SK-N-SH treated with all-trans-retinoic acid at 6 μM for 48 hours (cell line): ENCODE measurements around the gene FIGN.

Experiments used
- ATAC-seq: fragments of 200-7000 bp; cut with Tn5 transposase; 3 replicates; pipeline ENCODE4 v1.9.1; 2020; ENCODE audit warnings: mild to moderate bottlenecking, moderate library complexity
- ARNTL ChIP-seq: fragments of 450-650 bp; formaldehyde crosslinking; IDR thresholded peaks from 2 replicates; pipeline ENCODE4 v1.5.0; 2020; ENCODE audit warnings: low read depth, mild to moderate bottlenecking, moderate library complexity, borderline replicate concordance
- BACH2 ChIP-seq: fragments of 250-450 bp; sonication (Bioruptor Pico); IDR thresholded peaks from 2 replicates; pipeline ENCODE4 v1.9.0; 2021; ENCODE audit warnings: mild to moderate bottlenecking, borderline replicate concordance
- CREB5 ChIP-seq: fragments of 250-450 bp; sonication (Bioruptor Pico); IDR thresholded peaks from 2 replicates; pipeline ENCODE4 v1.5.1; 2020; ENCODE audit warnings: low read depth, mild to moderate bottlenecking, moderate library complexity
- CSDC2 ChIP-seq: fragments of 250-450 bp; sonication (Bioruptor Pico); IDR thresholded peaks from 2 replicates; pipeline ENCODE4 v1.5.0; 2020; ENCODE audit warnings: mild to moderate bottlenecking, moderate library complexity
- CSRNP3 ChIP-seq: fragments of 250-450 bp; sonication (Bioruptor Pico); IDR thresholded peaks from 2 replicates; pipeline ENCODE4 v1.5.1; 2021; ENCODE audit warnings: mild to moderate bottlenecking, moderate library complexity
- ESRRG ChIP-seq: fragments of 250-450 bp; sonication (Bioruptor Pico); IDR thresholded peaks from 2 replicates; pipeline ENCODE4 v1.6.1; 2021; ENCODE audit warnings: mild to moderate bottlenecking
- GLIS3 ChIP-seq: fragments of 250-450 bp; sonication (Bioruptor Pico); IDR thresholded peaks from 2 replicates; pipeline ENCODE4 v1.5.0; 2020; ENCODE audit warnings: mild to moderate bottlenecking, moderate library complexity
- ISL1 ChIP-seq: fragments of 250-450 bp; sonication (Bioruptor Pico); IDR thresholded peaks from 2 replicates; pipeline ENCODE4 v2.1.2; 2022; ENCODE audit warnings: mild to moderate bottlenecking, moderate library complexity
- PATZ1 ChIP-seq: fragments of 250-450 bp; sonication (Bioruptor Pico); IDR thresholded peaks from 2 replicates; pipeline ENCODE4 v1.8.0; 2020; ENCODE audit warnings: mild to moderate bottlenecking, moderate library complexity, borderline replicate concordance
- POU6F1 ChIP-seq: fragments of 250-450 bp; sonication (Bioruptor Pico); IDR thresholded peaks from 2 replicates; pipeline ENCODE4 v1.8.0; 2021; ENCODE audit warnings: low read depth, mild to moderate bottlenecking, moderate library complexity, borderline replicate concordance
- PPARA ChIP-seq: fragments of 250-450 bp; sonication (Bioruptor Pico); IDR thresholded peaks from 2 replicates; pipeline ENCODE4 v1.5.0; 2020; ENCODE audit warnings: mild to moderate bottlenecking, borderline replicate concordance
- RARB ChIP-seq: fragments of 250-450 bp; sonication (Bioruptor Pico); IDR thresholded peaks from 2 replicates; pipeline ENCODE4 v1.8.0; 2021; ENCODE audit warnings: mild to moderate bottlenecking, moderate library complexity
- SNAI2 ChIP-seq: fragments of 250-450 bp; sonication (Bioruptor Pico); IDR thresholded peaks from 2 replicates; pipeline ENCODE4 v1.5.0; 2020; ENCODE audit warnings: mild to moderate bottlenecking, moderate library complexity
- TCF4 ChIP-seq: fragments of 250-450 bp; sonication (Bioruptor Pico); IDR thresholded peaks from 2 replicates; pipeline ENCODE4 v1.8.0; 2021; ENCODE audit warnings: mild to moderate bottlenecking, moderate library complexity, borderline replicate concordance
- TSHZ2 ChIP-seq: fragments of 250-450 bp; sonication (Bioruptor Pico); IDR thresholded peaks from 2 replicates; pipeline ENCODE4 v1.5.0; 2020; ENCODE audit warnings: mild to moderate bottlenecking, moderate library complexity
- ZC3H10 ChIP-seq: fragments of 250-450 bp; sonication (Bioruptor Pico); IDR thresholded peaks from 2 replicates; pipeline ENCODE4 v1.5.1; 2021; ENCODE audit warnings: mild to moderate bottlenecking, moderate library complexity
- ZFP3 ChIP-seq: fragments of 250-450 bp; sonication (Bioruptor Pico); IDR thresholded peaks from 2 replicates; pipeline ENCODE4 v1.5.0; 2020; ENCODE audit warnings: mild to moderate bottlenecking, moderate library complexity
- ZNF70 ChIP-seq: fragments of 450-650 bp; formaldehyde crosslinking; IDR thresholded peaks from 2 replicates; pipeline ENCODE4 v1.5.0; 2020; ENCODE audit warnings: mild to moderate bottlenecking, moderate library complexity
- ZNF8 ChIP-seq: fragments of 450-650 bp; formaldehyde crosslinking; IDR thresholded peaks from 2 replicates; pipeline ENCODE4 v1.5.0; 2020; ENCODE audit warnings: mild to moderate bottlenecking, moderate library complexity

The FIGN gene

GRCh38 chr2:163552758-163553157 is 183.1 kb downstream of the FIGN start:
- no peak for ATAC-seq
- TF ChIP-seq ZC3H10 (CRISPR knock-in tag) (no peak), ESRRG (CRISPR knock-in tag) (no peak), CSDC2 (no peak), TCF4 (CRISPR knock-in tag) (no peak), PATZ1 (CRISPR knock-in tag) (no peak), ZNF8 (CRISPR knock-in tag) (no peak), CREB5 (CRISPR knock-in tag) (no peak), SNAI2 (CRISPR knock-in tag) (no peak), PPARA (CRISPR knock-in tag) (no peak), TSHZ2 (CRISPR knock-in tag) (no peak), BACH2 (CRISPR knock-in tag) (no peak), RARB (CRISPR knock-in tag) (no peak)

GRCh38 chr2:163551616-163552373 is 184.0 kb downstream of the FIGN start:
- peak; percentile 65 for ATAC-seq
- no peak for TF ChIP-seq CSDC2
- TF ChIP-seq PPARA (CRISPR knock-in tag): no peak
- no peak for TF ChIP-seq POU6F1 (CRISPR knock-in tag)
- TF ChIP-seq ARNTL: no peak
- TF ChIP-seq PATZ1 (CRISPR knock-in tag): no peak
- TF ChIP-seq ZNF8 (CRISPR knock-in tag): no peak
- TF ChIP-seq ZC3H10 (CRISPR knock-in tag): no peak
- TF ChIP-seq ZNF70 (CRISPR knock-in tag): no peak
- no peak for TF ChIP-seq RARB (CRISPR knock-in tag)
- no peak for TF ChIP-seq GLIS3
- no peak for TF ChIP-seq SNAI2 (CRISPR knock-in tag)
- TF ChIP-seq ESRRG (CRISPR knock-in tag): no peak
- TF ChIP-seq ZFP3 (CRISPR knock-in tag): no peak
- no peak for TF ChIP-seq CSRNP3 (CRISPR knock-in tag)
- no peak for TF ChIP-seq ISL1 (CRISPR knock-in tag)
